ENCODE results near the gene RPUSD4.

GRCh38 chr11:126169291-126169690 lies 42.2 kb downstream of the RPUSD4 start:
- no peak for TF ChIP-seq USF2 (IDR thresholded peaks at IDR 0.05)
- no peak for TF ChIP-seq CTCF (IDR thresholded peaks at IDR 0.05)
- no peak for TF ChIP-seq NR3C1 (IDR thresholded peaks at IDR 0.05)
- no peak for TF ChIP-seq POLR2A (IDR thresholded peaks at IDR 0.05; ENCODE audit: low read length)
- TF ChIP-seq ZFP36 (IDR thresholded peaks at IDR 0.05; ENCODE audit: borderline replicate concordance, partially characterized antibody), result no peak
- no peak for TF ChIP-seq EHF (CRISPR knock-in tag; IDR thresholded peaks at IDR 0.05)

Measured in A549 (cell line).